MM.1S (cell line): ENCODE data around the gene CRYBB3.

ENCODE experiments used
- DNase-seq: peaks from one replicate; pipeline ENCODE4 v3.0.0-alpha.2; 2015
- H2AFZ ChIP-seq: fragments of 300-600 bp; sonication (generic); 2 replicates; pipeline ENCODE4 v1.6.0; 2016; ENCODE audit warnings: antibody characterized with exemption, low read length
- H3F3A ChIP-seq: fragments of 300-600 bp; sonication (generic); 2 replicates; pipeline ENCODE4 v1.6.1; 2016; ENCODE audit warnings: mild to moderate bottlenecking, antibody characterized with exemption, low read length, moderate library complexity, mixed read lengths; ENCODE audit not compliant: insufficient read depth
- H3K27ac ChIP-seq: fragments of 300-600 bp; sonication (generic); 2 replicates; pipeline ENCODE4 v1.5.1; 2016; ENCODE audit warnings: mild to moderate bottlenecking, low read length
- H3K27me3 ChIP-seq: fragments of 300-600 bp; sonication (generic); replicated peaks from 2 replicates; pipeline ENCODE4 v1.6.0; 2016; ENCODE audit warnings: low read length; ENCODE audit not compliant: insufficient read depth
- H3K36me3 ChIP-seq: fragments of 300-600 bp; sonication (generic); replicated peaks from 2 replicates; pipeline ENCODE4 v1.6.1; 2016; ENCODE audit warnings: mild to moderate bottlenecking, low read length, mixed read lengths; ENCODE audit not compliant: insufficient read depth
- H3K4me1 ChIP-seq: fragments of 300-600 bp; sonication (generic); 2 replicates; pipeline ENCODE4 v1.6.1; 2016; ENCODE audit warnings: low read length, mixed read lengths
- H3K4me2 ChIP-seq: fragments of 300-600 bp; sonication (generic); 2 replicates; pipeline ENCODE4 v1.6.0; 2016; ENCODE audit warnings: low read depth, low read length
- H3K4me3 ChIP-seq: fragments of 300-600 bp; sonication (generic); 2 replicates; pipeline ENCODE4 v1.5.1; 2016; ENCODE audit warnings: low read length, mixed read lengths
- H3K79me2 ChIP-seq: fragments of 300-600 bp; sonication (generic); 2 replicates; pipeline ENCODE4 v1.6.1; 2016; ENCODE audit warnings: mixed run types, low read length, mixed read lengths
- H3K9ac ChIP-seq: fragments of 300-600 bp; sonication (generic); 2 replicates; pipeline ENCODE4 v1.6.1; 2016; ENCODE audit warnings: low read length, mixed read lengths
- H3K9me2 ChIP-seq: fragments of 300-600 bp; sonication (generic); replicated peaks from 2 replicates; pipeline ENCODE4 v1.6.1; 2016; ENCODE audit warnings: mild to moderate bottlenecking, low read length, mixed read lengths; ENCODE audit not compliant: insufficient read depth
- H3K9me3 ChIP-seq: fragments of 300-600 bp; sonication (generic); replicated peaks from 2 replicates; pipeline ENCODE4 v1.6.1; 2016; ENCODE audit warnings: mild to moderate bottlenecking, low read length, mixed read lengths; ENCODE audit not compliant: insufficient read depth
- H4K20me1 ChIP-seq: fragments of 300-600 bp; sonication (generic); 2 replicates; pipeline ENCODE4 v1.6.1; 2016; ENCODE audit warnings: mild to moderate bottlenecking, low read length, moderate library complexity, mixed read lengths; ENCODE audit not compliant: insufficient read depth
- CTCF ChIP-seq: fragments of 300-600 bp; sonication (generic); IDR thresholded peaks from 2 replicates; pipeline ENCODE4 v1.5.1; 2016; ENCODE audit warnings: antibody characterized with exemption, low read length, mixed read lengths
- EZH2 ChIP-seq: fragments of 300-600 bp; sonication (generic); optimal IDR thresholded peaks from 2 replicates; pipeline ENCODE3; 2017; ENCODE audit warnings: low read depth, mild to moderate bottlenecking, antibody characterized with exemption, low read length, mixed read lengths
- EZH2phosphoT487 ChIP-seq: fragments of 300-600 bp; sonication (generic); IDR thresholded peaks from 2 replicates; pipeline ENCODE4 v1.6.1; 2018; ENCODE audit warnings: antibody characterized with exemption, low read length

The CRYBB3 gene

GRCh38 chr22:25161017-25161915 is 38.4 kb upstream of the CRYBB3 start:
- Histone ChIP-seq H3K27me3 (0 out of 2 replicates have a peak, but pooled peaks cover under 1% of the 10 kb centered on the region), H3K9me2 (no peaks in the 10 kb centered on the region), H3K9ac (no peak overlapping the region), H3K27ac (no peak overlapping the region), H3K79me2 (no peaks in the 10 kb centered on the region), H3K36me3 (no peaks in the 10 kb centered on the region), H2AFZ (no peak overlapping the region), H3K4me1 (no peaks in the 10 kb centered on the region), H3K9me3 (no peaks in the 10 kb centered on the region), H3K4me2 (no peak overlapping the region), H4K20me1 (no peaks in the 10 kb centered on the region), H3K4me3 (no peak overlapping the region), H3F3A (no peaks in the 10 kb centered on the region)
- TF ChIP-seq EZH2phosphoT487 (no peak), CTCF (no peak), EZH2 (no peak)
- DNase-seq, result no peak

- Histone ChIP-seq H3F3A (no peaks in the 10 kb centered on the region), H4K20me1 (no peaks in the 10 kb centered on the region), H2AFZ (no peak overlapping the region), H3K36me3 (no peaks in the 10 kb centered on the region), H3K4me2 (no peak overlapping the region), H3K9me2 (no peaks in the 10 kb centered on the region), H3K9ac (no peak overlapping the region), H3K27me3 (peaks cover 5% of the 10 kb centered on the region; the same call in 1 of the 2 replicates), H3K4me3 (no peak overlapping the region), H3K9me3 (no peaks in the 10 kb centered on the region), H3K27ac (no peak overlapping the region), H3K4me1 (no peaks in the 10 kb centered on the region), H3K79me2 (no peaks in the 10 kb centered on the region)
- TF ChIP-seq CTCF, result no peak
- no peak for TF ChIP-seq EZH2phosphoT487
- TF ChIP-seq EZH2, result no peak
- no peak for DNase-seq
Measured at GRCh38 chr22:25161916-25162530, 37.6 kb upstream of the CRYBB3 start.

GRCh38 chr22:25162561-25162960 is 37.1 kb upstream of the CRYBB3 start:
- Histone ChIP-seq H3K27ac (no peak overlapping the region), H3K4me3 (no peak overlapping the region), H3F3A (no peaks in the 10 kb centered on the region), H3K27me3 (peaks cover 5% of the 10 kb centered on the region), H3K9me3 (no peaks in the 10 kb centered on the region), H3K9ac (no peak overlapping the region), H3K36me3 (no peaks in the 10 kb centered on the region), H3K9me2 (no peaks in the 10 kb centered on the region), H3K4me1 (no peaks in the 10 kb centered on the region), H3K79me2 (no peaks in the 10 kb centered on the region), H3K4me2 (no peak overlapping the region), H2AFZ (no peak overlapping the region), H4K20me1 (no peaks in the 10 kb centered on the region)
- no peak for DNase-seq
- TF ChIP-seq EZH2 (no peak), CTCF (no peak), EZH2phosphoT487 (no peak)
